Fibroblast of lung (primary cell): ENCODE results near the gene HERC3.

Source experiments
- EZH2 ChIP-seq: IDR thresholded peaks from 2 replicates; pipeline ENCODE4 v1.5.1; 2012; ENCODE audit warnings: low read length, control low read depth, mild to moderate bottlenecking; ENCODE audit errors: missing control alignments
- TF ChIP-seq, protein P1 (sequence below), 2 donors: IDR thresholded peaks in 1 of 2; conservative IDR thresholded peaks in 1 of 2; 1 replicate in 1 of 2; 2 replicates in 1 of 2; pipeline ENCODE4 v1.5.1; 2011 to 2012; ENCODE audit warnings: low read length in 2 of 2, control low read depth in 1 of 2, inconsistent platforms in 1 of 2, low read depth in 1 of 2, mild to moderate bottlenecking in 1 of 2

DNA sequence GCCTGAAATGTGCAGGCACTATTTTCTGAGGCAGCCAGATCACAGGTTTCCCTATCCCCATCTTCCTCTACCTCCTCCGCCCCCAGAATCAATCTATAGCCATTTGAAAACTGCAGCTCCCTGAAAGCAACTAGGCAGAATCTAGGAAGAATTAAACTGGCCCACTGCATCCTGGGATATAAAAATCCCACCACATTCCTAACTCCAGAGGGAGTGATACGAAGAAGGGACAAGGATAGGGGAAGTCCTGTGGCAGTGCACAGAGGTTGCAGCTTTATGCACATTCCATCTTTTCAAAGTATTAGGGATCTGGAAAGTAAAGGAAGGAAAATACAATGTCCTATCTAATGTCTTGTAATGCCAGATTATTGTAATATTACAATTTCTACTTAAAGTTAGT, 18.3 kb upstream of the HERC3 start:
- TF ChIP-seq, protein P1, sequence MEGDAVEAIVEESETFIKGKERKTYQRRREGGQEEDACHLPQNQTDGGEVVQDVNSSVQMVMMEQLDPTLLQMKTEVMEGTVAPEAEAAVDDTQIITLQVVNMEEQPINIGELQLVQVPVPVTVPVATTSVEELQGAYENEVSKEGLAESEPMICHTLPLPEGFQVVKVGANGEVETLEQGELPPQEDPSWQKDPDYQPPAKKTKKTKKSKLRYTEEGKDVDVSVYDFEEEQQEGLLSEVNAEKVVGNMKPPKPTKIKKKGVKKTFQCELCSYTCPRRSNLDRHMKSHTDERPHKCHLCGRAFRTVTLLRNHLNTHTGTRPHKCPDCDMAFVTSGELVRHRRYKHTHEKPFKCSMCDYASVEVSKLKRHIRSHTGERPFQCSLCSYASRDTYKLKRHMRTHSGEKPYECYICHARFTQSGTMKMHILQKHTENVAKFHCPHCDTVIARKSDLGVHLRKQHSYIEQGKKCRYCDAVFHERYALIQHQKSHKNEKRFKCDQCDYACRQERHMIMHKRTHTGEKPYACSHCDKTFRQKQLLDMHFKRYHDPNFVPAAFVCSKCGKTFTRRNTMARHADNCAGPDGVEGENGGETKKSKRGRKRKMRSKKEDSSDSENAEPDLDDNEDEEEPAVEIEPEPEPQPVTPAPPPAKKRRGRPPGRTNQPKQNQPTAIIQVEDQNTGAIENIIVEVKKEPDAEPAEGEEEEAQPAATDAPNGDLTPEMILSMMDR (conservative IDR thresholded peaks at IDR 0.05 in 1 of 2, IDR thresholded peaks at IDR 0.05 in 1 of 2; ENCODE audit: low read depth in 1 of 2, low read length in 2 of 2): peak; percentile 15 to 53
- TF ChIP-seq EZH2: no peak
